ENCODE measurements around the gene STAT6.

- TF ChIP-seq SRF (IDR thresholded peaks at IDR 0.05; ENCODE audit: low read depth in 2 of 2, low read length in 2 of 2), result no peak
- no peak for TF ChIP-seq MAX (IDR thresholded peaks at IDR 0.05; ENCODE audit: low read depth, low read length)
- no peak for TF ChIP-seq ZNF274 (IDR thresholded peaks at IDR 0.05; ENCODE audit: insufficient read depth, insufficient read length)
- no peak for TF ChIP-seq FOXK2 (IDR thresholded peaks at IDR 0.05)
- no peak for TF ChIP-seq HDGF (IDR thresholded peaks at IDR 0.05)
- TF ChIP-seq TAF1 (IDR thresholded peaks at IDR 0.05; ENCODE audit: borderline replicate concordance, low read depth, low read length), result no peak
- no peak for TF ChIP-seq YY1 (IDR thresholded peaks at IDR 0.05; ENCODE audit: low read depth, low read length)
- TF ChIP-seq POLR2A (IDR thresholded peaks at IDR 0.05; ENCODE audit: low read depth, low read length), result no peak
- no peak for TF ChIP-seq RAD21 (IDR thresholded peaks at IDR 0.05; ENCODE audit: insufficient read depth, low read depth, low read length)
- no peak for TF ChIP-seq CTCF (IDR thresholded peaks at IDR 0.05 in 2 of 3, conservative IDR thresholded peaks at IDR 0.05 in 1 of 3; ENCODE audit: control insufficient read depth in 2 of 3, extremely low read depth in 1 of 3, insufficient read depth in 1 of 3, low read depth in 3 of 3, low read length in 3 of 3)
Measured at GRCh38 chr12:57154076-57154475, 42.9 kb upstream of the STAT6 start.
